Osteoblast (primary cell): ENCODE measurements around the gene ACOX1. TPM values are rescaled to one million over a fixed set of nuclear protein-coding genes. Genes with fewer than 3 reads are reported as not detected.

Experiments
- DNase-seq: peaks from one replicate; pipeline ENCODE4 v3.0.0; 2011; ENCODE audit warnings: low spot score, mixed read lengths; ENCODE audit not compliant: insufficient read length; ENCODE audit errors: missing footprints
- H2AFZ ChIP-seq: 2 replicates; pipeline ENCODE4 v1.6.0; 2011; ENCODE audit warnings: mild to moderate bottlenecking, low read length
- H3K27ac ChIP-seq: 2 replicates; pipeline ENCODE4 v1.5.1; 2011; ENCODE audit warnings: mild to moderate bottlenecking, low read depth, low read length, moderate library complexity
- H3K27me3 ChIP-seq: 2 replicates; pipeline ENCODE4 v1.6.0; 2012; ENCODE audit warnings: mild to moderate bottlenecking, control low read depth, inconsistent platforms, low read length, moderate library complexity; ENCODE audit not compliant: insufficient read depth
- H3K36me3 ChIP-seq: 2 replicates; pipeline ENCODE4 v1.5.1; 2011; ENCODE audit warnings: mild to moderate bottlenecking, low read length, control low read depth, moderate library complexity; ENCODE audit not compliant: insufficient read depth
- H3K4me1 ChIP-seq: 2 replicates; pipeline ENCODE4 v1.5.1; 2011; ENCODE audit warnings: mild to moderate bottlenecking, low read length, control low read depth, moderate library complexity; ENCODE audit not compliant: insufficient read depth
- H3K4me2 ChIP-seq: 2 replicates; pipeline ENCODE4 v1.6.0; 2011; ENCODE audit warnings: mild to moderate bottlenecking, low read length; ENCODE audit not compliant: insufficient read depth
- H3K4me3 ChIP-seq: fragments of 200-600 bp; sonication (generic); 3 replicates; pipeline ENCODE4 v1.5.1; 2012; ENCODE audit warnings: mild to moderate bottlenecking, low read length, inconsistent platforms; ENCODE audit not compliant: insufficient read depth
- H3K79me2 ChIP-seq: 2 replicates; pipeline ENCODE4 v1.6.0; 2012; ENCODE audit warnings: mild to moderate bottlenecking, low read length, control low read depth, inconsistent platforms; ENCODE audit not compliant: insufficient read depth
- H3K9me3 ChIP-seq: 2 replicates; pipeline ENCODE4 v1.5.1; 2011; ENCODE audit warnings: low read depth, low read length, control low read depth
- H4K20me1 ChIP-seq: 2 replicates; pipeline ENCODE4 v1.6.0; 2012; ENCODE audit warnings: mild to moderate bottlenecking, low read length, control low read depth; ENCODE audit not compliant: insufficient read depth
- total RNA-seq: library from RNA; depleted of rRNA; stranded (reverse); fragments of >200 nt; gene quantifications from 2 replicates; pipeline ENCODE4 v1.2.3, GENCODE V29; 2012
- TF ChIP-seq, protein P1 (sequence below): IDR thresholded peaks from 2 replicates; pipeline ENCODE4 v1.5.1; 2011; ENCODE audit warnings: mild to moderate bottlenecking, low read depth, low read length, moderate library complexity; ENCODE audit errors: extremely low read depth

Gene ACOX1
- total RNA-seq, 1 donor: 59.4 TPM

DNA sequence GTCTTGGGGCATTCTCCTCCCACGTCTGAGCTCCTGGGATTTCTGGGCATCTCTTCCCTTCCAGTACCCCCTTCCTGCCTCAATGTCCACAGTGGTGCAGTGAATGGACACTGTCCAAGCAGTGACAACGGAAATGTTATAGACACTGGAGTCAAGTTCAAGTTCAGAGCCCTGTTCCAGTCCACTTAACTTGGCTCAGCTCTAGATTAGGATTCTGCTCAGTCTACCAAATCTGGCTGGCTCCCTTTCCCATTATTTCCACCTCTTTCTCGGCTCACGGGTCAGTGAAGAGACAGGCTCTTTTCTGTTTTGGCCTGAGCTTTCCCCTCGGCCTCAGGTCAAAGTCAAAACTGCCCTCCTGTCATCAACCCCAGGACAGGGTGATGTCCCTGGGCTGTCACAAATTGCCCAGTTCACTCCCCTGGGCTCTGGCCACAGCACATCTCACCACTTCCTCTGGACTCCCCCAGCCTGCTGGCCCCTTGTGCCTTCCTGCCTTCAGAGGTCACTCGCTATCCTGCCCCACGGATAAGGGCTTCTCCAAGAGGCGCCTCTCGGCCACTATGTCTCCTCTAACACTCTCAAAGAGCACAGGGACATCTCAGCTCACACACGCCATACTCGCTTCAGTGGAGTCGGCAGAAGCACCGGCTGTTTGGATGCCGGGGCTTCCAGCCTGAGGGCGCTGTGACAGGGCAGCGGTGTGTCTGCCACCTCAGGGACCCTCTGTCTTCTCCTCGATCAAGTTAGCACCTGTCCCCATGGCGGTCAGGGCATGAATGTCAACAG, 56.6 kb downstream of the ACOX1 start:
- H3K79me2 ChIP-seq: no peaks in the 10 kb centered on the region
- H4K20me1 ChIP-seq: no peaks in the 10 kb centered on the region
- H3K4me2 ChIP-seq: no peak overlapping the region
- H3K27me3 ChIP-seq: no peaks in the 10 kb centered on the region
- no peaks in the 10 kb centered on the region for H3K9me3 ChIP-seq
- DNase-seq: peak; percentile 70
- no peak overlapping the region for H3K27ac ChIP-seq
- H3K4me1 ChIP-seq: no peaks in the 10 kb centered on the region
- H3K4me3 ChIP-seq: no peak overlapping the region
- no peak overlapping the region for H2AFZ ChIP-seq
- peaks cover 16% of the 10 kb centered on the region for H3K36me3 ChIP-seq
- TF ChIP-seq, protein P1, sequence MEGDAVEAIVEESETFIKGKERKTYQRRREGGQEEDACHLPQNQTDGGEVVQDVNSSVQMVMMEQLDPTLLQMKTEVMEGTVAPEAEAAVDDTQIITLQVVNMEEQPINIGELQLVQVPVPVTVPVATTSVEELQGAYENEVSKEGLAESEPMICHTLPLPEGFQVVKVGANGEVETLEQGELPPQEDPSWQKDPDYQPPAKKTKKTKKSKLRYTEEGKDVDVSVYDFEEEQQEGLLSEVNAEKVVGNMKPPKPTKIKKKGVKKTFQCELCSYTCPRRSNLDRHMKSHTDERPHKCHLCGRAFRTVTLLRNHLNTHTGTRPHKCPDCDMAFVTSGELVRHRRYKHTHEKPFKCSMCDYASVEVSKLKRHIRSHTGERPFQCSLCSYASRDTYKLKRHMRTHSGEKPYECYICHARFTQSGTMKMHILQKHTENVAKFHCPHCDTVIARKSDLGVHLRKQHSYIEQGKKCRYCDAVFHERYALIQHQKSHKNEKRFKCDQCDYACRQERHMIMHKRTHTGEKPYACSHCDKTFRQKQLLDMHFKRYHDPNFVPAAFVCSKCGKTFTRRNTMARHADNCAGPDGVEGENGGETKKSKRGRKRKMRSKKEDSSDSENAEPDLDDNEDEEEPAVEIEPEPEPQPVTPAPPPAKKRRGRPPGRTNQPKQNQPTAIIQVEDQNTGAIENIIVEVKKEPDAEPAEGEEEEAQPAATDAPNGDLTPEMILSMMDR: no peak

DNA sequence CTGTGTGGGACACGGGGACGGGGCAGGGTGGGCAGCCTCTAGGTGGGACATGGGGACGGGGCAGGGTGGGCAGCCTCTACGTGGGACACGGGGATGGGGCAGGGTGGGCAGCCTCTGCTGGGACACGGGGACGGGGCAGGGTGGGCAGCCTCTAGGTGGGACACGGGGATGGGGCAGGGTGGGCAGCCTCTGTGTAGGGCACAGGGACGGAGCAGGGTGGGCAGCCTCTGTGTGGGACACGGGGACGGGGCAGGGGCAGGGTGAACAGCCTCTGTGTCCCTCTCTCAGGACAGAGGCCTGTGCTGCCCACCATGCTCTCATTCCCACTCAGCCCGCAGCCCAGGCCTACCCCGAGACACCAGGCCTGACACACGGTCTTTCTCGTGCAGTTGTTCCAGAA, 57.4 kb downstream of the ACOX1 start:
- H3K4me1 ChIP-seq: no peaks in the 10 kb centered on the region
- no peaks in the 10 kb centered on the region for H3K27me3 ChIP-seq
- peaks cover 11% of the 10 kb centered on the region for H3K36me3 ChIP-seq
- no peaks in the 10 kb centered on the region for H3K79me2 ChIP-seq
- H4K20me1 ChIP-seq: no peaks in the 10 kb centered on the region
- TF ChIP-seq, protein P1: no peak
- H2AFZ ChIP-seq: no peak overlapping the region
- no peak overlapping the region for H3K27ac ChIP-seq
- no peak overlapping the region for H3K4me2 ChIP-seq
- no peak for DNase-seq
- no peak overlapping the region for H3K4me3 ChIP-seq
- H3K9me3 ChIP-seq: no peaks in the 10 kb centered on the region

DNA sequence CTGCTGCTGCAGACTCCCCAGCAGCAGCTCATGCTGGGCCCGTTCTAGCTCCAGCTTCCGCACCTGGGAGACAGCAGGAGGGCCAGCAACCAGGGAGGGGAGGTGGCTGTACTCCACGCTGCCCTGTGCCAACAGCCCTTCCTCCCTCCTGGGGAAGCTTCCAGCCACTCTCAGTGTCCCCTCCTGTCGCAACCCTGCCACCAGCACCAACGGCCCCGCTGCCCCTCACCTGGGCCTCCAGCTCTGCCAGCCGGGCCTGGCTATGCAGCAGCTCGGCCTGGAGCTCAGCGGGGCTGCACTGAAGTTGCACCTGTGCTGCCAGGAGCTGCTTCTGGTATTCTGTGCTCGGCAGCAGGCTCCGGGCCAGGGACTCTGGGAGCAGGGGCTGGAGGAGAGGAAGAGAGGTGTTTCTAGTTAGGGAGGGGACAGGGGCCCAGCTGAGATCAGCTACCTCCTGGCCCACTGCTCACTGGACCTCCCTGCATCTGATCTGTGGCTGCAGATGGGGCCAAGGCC, 58.9 kb downstream of the ACOX1 start:
- H3K27me3 ChIP-seq: no peaks in the 10 kb centered on the region
- peak; percentile 30 for DNase-seq
- H3K4me3 ChIP-seq: no peak overlapping the region
- H3K9me3 ChIP-seq: no peaks in the 10 kb centered on the region
- no peak overlapping the region for H3K27ac ChIP-seq
- no peaks in the 10 kb centered on the region for H4K20me1 ChIP-seq
- TF ChIP-seq, protein P1: no peak
- H3K4me2 ChIP-seq: no peak overlapping the region
- no peak overlapping the region for H2AFZ ChIP-seq
- peaks cover under 1% of the 10 kb centered on the region for H3K36me3 ChIP-seq
- no peaks in the 10 kb centered on the region for H3K4me1 ChIP-seq
- no peaks in the 10 kb centered on the region for H3K79me2 ChIP-seq

DNA sequence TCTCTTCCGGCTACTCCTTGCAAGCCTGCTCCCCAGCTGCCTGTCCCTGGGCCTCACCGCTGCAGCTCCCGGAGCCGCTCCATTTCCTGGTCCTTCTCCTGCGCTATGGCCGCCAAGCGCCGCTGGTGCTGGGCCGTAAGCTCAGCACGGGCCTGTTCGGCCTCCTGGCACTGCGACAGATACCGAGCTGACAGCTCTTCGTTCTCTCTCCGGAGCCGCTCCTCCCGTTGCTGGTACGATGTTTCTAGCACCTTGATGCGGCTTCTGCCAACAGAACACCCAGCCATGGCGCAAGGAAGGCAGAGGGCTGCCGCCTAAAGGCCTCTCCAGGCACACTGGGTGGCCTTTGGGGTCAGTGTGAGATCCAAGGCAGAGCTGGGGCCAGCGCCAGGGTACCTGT, 59.4 kb downstream of the ACOX1 start:
- no peaks in the 10 kb centered on the region for H4K20me1 ChIP-seq

More for the DNA sequence above, 59.4 kb downstream of the ACOX1 start:
- no peaks in the 10 kb centered on the region for H3K27me3 ChIP-seq
- no peak overlapping the region for H3K4me3 ChIP-seq
- H3K4me2 ChIP-seq: no peak overlapping the region
- no peaks in the 10 kb centered on the region for H3K36me3 ChIP-seq
- no peak for DNase-seq
- no peak overlapping the region for H3K27ac ChIP-seq
- H3K4me1 ChIP-seq: no peaks in the 10 kb centered on the region
- no peaks in the 10 kb centered on the region for H3K79me2 ChIP-seq
- TF ChIP-seq, protein P1: no peak
- H3K9me3 ChIP-seq: no peaks in the 10 kb centered on the region
- no peak overlapping the region for H2AFZ ChIP-seq
